Fibroblast of lung (primary cell): ENCODE results near the gene GIGYF2. TPM values are rescaled to one million over a fixed set of nuclear protein-coding genes. Genes with fewer than 3 reads are reported as not detected.

Experiments
- DNase-seq, 2 donors: peaks; one replicate each; pipeline versions ENCODE4 v3.0.0 to v3.0.0-alpha.2; 2010; ENCODE audit warnings: low read depth in 2 of 2
- H2AFZ ChIP-seq: 2 replicates; pipeline ENCODE4 v1.5.1; 2012; ENCODE audit warnings: low read length, control low read depth, inconsistent platforms
- H3K27ac ChIP-seq: 2 replicates; pipeline ENCODE4 v1.5.1; 2011; ENCODE audit warnings: low read length, control low read depth; ENCODE audit not compliant: insufficient read depth
- H3K27me3 ChIP-seq: 2 replicates; pipeline ENCODE4 v1.5.1; 2011; ENCODE audit warnings: mild to moderate bottlenecking, low read length; ENCODE audit not compliant: control insufficient read depth, insufficient read depth
- H3K36me3 ChIP-seq: 2 replicates; pipeline ENCODE4 v1.5.1; 2011; ENCODE audit warnings: low read length; ENCODE audit not compliant: control insufficient read depth, insufficient read depth
- H3K4me1 ChIP-seq: 2 replicates; pipeline ENCODE4 v1.5.1; 2011; ENCODE audit warnings: low read length; ENCODE audit not compliant: control insufficient read depth, insufficient read depth; ENCODE audit errors: extremely low read depth
- H3K4me2 ChIP-seq: 2 replicates; pipeline ENCODE4 v1.5.1; 2011; ENCODE audit warnings: low read length, control low read depth; ENCODE audit not compliant: insufficient read depth; ENCODE audit errors: extremely low read depth
- H3K4me3 ChIP-seq, 4 experiments: fragments of 200-600 bp in 1 of 4; sonication (generic) in 1 of 4; replicated peaks in 1 of 4; 2 replicates each; pipeline ENCODE4 v1.5.1; 2011 to 2016; ENCODE audit warnings: low read length in 4 of 4, low read depth in 3 of 4, mild to moderate bottlenecking in 3 of 4, control low read depth in 2 of 4, inconsistent platforms in 1 of 4, mixed read lengths in 1 of 4; ENCODE audit not compliant: insufficient read depth in 1 of 4; ENCODE audit errors: control extremely low read depth in 1 of 4
- H3K79me2 ChIP-seq: 2 replicates; pipeline ENCODE4 v1.5.1; 2012; ENCODE audit warnings: mild to moderate bottlenecking, low read length, inconsistent platforms; ENCODE audit not compliant: control insufficient read depth, insufficient read depth
- H3K9ac ChIP-seq: 2 replicates; pipeline ENCODE4 v1.5.1; 2011; ENCODE audit warnings: mild to moderate bottlenecking, low read length, control low read depth; ENCODE audit not compliant: insufficient read depth
- H3K9me3 ChIP-seq: 2 replicates; pipeline ENCODE4 v1.5.1; 2012; ENCODE audit warnings: low read depth, low read length; ENCODE audit not compliant: control insufficient read depth, insufficient read depth
- H4K20me1 ChIP-seq: 2 replicates; pipeline ENCODE4 v1.5.1; 2011; ENCODE audit warnings: low read length; ENCODE audit not compliant: control insufficient read depth, insufficient read depth; ENCODE audit errors: extremely low read depth
- EZH2 ChIP-seq: IDR thresholded peaks from 2 replicates; pipeline ENCODE4 v1.5.1; 2012; ENCODE audit warnings: low read length, control low read depth, mild to moderate bottlenecking; ENCODE audit errors: missing control alignments
- polyA plus RNA-seq, 2 donors: library from polyadenylated mRNA; depleted of rRNA in 1 of 2; stranded (reverse) in 1 of 2; unstranded in 1 of 2; fragments of >200 nt; gene quantifications; 2 replicates each; pipeline ENCODE4 v1.2.1, GENCODE V29; 2011 to 2012; ENCODE audit warnings: missing spikeins in 1 of 2
- total RNA-seq: library from RNA; depleted of rRNA; stranded (reverse); fragments of >200 nt; gene quantifications from 2 replicates; pipeline ENCODE4 v1.2.1, GENCODE V29; 2014
- TF ChIP-seq, protein P1 (sequence below), 2 donors: IDR thresholded peaks in 1 of 2; conservative IDR thresholded peaks in 1 of 2; 1 replicate in 1 of 2; 2 replicates in 1 of 2; pipeline ENCODE4 v1.5.1; 2011 to 2012; ENCODE audit warnings: low read length in 2 of 2, control low read depth in 1 of 2, inconsistent platforms in 1 of 2, low read depth in 1 of 2, mild to moderate bottlenecking in 1 of 2

The GIGYF2 gene
- total and polyA plus RNA-seq, 2 donors (not counting 1 experiment from before 2014, with no cell fraction given): 31.1 to 64.7 TPM

DNA sequence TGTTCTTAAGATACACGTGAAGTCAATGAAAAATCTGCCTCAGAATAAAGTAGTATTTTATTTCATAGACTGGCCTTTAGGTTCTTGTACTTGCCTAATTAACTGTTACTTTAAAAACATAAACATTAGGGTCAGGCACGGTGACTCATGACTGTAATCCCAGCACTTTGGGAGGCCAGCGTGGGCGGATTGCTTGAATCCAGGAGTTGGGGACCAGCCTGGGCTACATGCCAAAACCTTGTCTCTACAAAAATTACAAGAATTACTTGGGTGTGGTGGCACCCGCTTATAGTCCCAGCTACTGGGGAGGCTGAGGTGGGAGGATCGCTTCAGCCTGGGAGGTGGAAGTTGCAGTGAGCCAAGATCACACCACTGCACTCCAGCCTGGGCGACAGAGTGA lies 157.0 kb downstream of the GIGYF2 start:
- TF ChIP-seq, protein P1, sequence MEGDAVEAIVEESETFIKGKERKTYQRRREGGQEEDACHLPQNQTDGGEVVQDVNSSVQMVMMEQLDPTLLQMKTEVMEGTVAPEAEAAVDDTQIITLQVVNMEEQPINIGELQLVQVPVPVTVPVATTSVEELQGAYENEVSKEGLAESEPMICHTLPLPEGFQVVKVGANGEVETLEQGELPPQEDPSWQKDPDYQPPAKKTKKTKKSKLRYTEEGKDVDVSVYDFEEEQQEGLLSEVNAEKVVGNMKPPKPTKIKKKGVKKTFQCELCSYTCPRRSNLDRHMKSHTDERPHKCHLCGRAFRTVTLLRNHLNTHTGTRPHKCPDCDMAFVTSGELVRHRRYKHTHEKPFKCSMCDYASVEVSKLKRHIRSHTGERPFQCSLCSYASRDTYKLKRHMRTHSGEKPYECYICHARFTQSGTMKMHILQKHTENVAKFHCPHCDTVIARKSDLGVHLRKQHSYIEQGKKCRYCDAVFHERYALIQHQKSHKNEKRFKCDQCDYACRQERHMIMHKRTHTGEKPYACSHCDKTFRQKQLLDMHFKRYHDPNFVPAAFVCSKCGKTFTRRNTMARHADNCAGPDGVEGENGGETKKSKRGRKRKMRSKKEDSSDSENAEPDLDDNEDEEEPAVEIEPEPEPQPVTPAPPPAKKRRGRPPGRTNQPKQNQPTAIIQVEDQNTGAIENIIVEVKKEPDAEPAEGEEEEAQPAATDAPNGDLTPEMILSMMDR (conservative IDR thresholded peaks at IDR 0.05 in 1 of 2, IDR thresholded peaks at IDR 0.05 in 1 of 2; ENCODE audit: low read depth in 1 of 2, low read length in 2 of 2): no peak
- TF ChIP-seq EZH2: no peak

DNA sequence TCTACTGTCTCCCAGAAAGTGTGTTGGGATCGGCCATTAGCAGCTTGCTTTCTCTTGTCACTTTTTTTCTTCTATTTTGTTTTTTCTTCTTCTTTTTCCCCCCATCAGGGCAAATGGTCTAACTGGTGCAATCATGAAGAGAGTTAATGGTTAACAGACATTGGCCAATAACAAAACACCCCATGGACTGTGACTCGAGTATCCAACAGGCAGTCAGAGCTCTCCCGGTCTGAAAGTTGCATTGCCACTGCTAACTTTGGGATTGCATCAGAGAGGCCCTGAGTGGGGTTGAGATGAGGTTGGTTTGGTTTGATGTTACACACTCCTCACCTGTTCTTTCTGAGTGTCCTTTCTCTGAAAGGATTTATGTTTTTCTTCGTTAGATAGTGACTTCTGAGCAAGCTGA lies 160.0 kb downstream of the GIGYF2 start:
- peak in 1 of 2 donors; percentile 62 for DNase-seq
- no peak overlapping the region for H3K9ac ChIP-seq

More for the DNA sequence above, 157.0 kb downstream of the GIGYF2 start:
- no peaks in the 10 kb centered on the region for H3K27me3 ChIP-seq
- no peaks in the 10 kb centered on the region for H3K9me3 ChIP-seq
- peak; percentile 89 to 92 for DNase-seq
- peaks cover 4% of the 10 kb centered on the region for H3K36me3 ChIP-seq
- no peaks in the 10 kb centered on the region for H4K20me1 ChIP-seq
- peak overlapping the region; percentile 40 for H3K4me2 ChIP-seq
- no peak overlapping the region for H3K4me3 ChIP-seq
- H2AFZ ChIP-seq: no peak overlapping the region
- peaks cover 5% of the 10 kb centered on the region for H3K4me1 ChIP-seq
- no peak overlapping the region for H3K9ac ChIP-seq
- no peaks in the 10 kb centered on the region for H3K79me2 ChIP-seq
- no peak overlapping the region for H3K27ac ChIP-seq

DNA sequence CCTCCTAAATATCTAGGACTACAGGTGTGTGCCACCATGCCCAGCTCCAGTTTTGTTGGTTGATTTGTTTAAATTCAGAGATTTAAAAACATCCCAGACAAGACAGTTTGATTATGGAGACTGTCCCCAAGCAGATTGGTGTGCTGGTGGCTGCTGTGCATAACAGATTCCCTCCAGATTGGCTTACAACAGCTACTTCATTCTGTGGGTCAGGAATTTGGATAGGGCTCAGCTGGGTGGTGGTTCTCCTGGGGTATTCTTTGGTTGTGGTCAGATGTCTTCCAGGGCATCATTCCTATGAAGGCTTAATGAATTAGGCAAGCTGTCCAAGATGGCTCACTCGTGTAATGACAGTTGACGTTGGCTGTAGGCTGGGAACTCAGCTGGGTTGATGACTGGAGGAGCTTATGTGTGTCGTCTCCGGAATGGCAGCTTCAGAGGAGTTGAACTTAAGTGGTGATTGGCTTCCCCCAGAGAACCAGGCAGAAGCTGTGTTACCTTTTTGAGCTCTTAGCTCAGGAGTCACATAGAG lies 162.3 kb downstream of the GIGYF2 start:
- Histone ChIP-seq H3K4me3 (no peak overlapping the region), H3K27me3 (no peaks in the 10 kb centered on the region), H2AFZ (no peak overlapping the region), H4K20me1 (no peaks in the 10 kb centered on the region), H3K4me2 (no peak overlapping the region), H3K9ac (no peak overlapping the region), H3K4me1 (no peaks in the 10 kb centered on the region), H3K79me2 (no peaks in the 10 kb centered on the region), H3K9me3 (no peaks in the 10 kb centered on the region), H3K36me3 (peaks cover 2% of the 10 kb centered on the region), H3K27ac (no peak overlapping the region)
- no peak for TF ChIP-seq EZH2
- TF ChIP-seq, protein P1 (conservative IDR thresholded peaks at IDR 0.05 in 1 of 2, IDR thresholded peaks at IDR 0.05 in 1 of 2; ENCODE audit: low read depth in 1 of 2, low read length in 2 of 2): no peak
- no peak for DNase-seq

More for the DNA sequence above, 160.0 kb downstream of the GIGYF2 start:
- Histone ChIP-seq H4K20me1 (no peaks in the 10 kb centered on the region), H3K4me1 (peaks cover 5% of the 10 kb centered on the region), H3K9me3 (no peaks in the 10 kb centered on the region), H3K79me2 (no peaks in the 10 kb centered on the region), H3K36me3 (peaks cover 2% of the 10 kb centered on the region), H3K27me3 (no peaks in the 10 kb centered on the region), H3K27ac (no peak overlapping the region), H3K4me3 (no peak overlapping the region), H3K4me2 (no peak overlapping the region), H2AFZ (no peak overlapping the region)
- TF ChIP-seq EZH2: no peak
- TF ChIP-seq, protein P1 (conservative IDR thresholded peaks at IDR 0.05 in 1 of 2, IDR thresholded peaks at IDR 0.05 in 1 of 2; ENCODE audit: low read depth in 1 of 2, low read length in 2 of 2): no peak
